Liver (tissue), 9 donors: ENCODE measurements around the gene DMTF1. TPM values are rescaled to one million over a fixed set of nuclear protein-coding genes. Genes with fewer than 3 reads are reported as not detected.

Experiments used
- DNase-seq: peaks from one replicate; pipeline ENCODE4 v3.0.0-alpha.2; 2017; ENCODE audit warnings: low spot score
- H3K27ac ChIP-seq, 2 donors: one replicate each; pipeline ENCODE4 v1.7.0; 2013; ENCODE audit warnings: inconsistent platforms in 2 of 2, low read length in 2 of 2, control low read depth in 1 of 2, low read depth in 1 of 2, mild to moderate bottlenecking in 1 of 2
- H3K27me3 ChIP-seq, 4 donors: one replicate each; pipeline versions ENCODE4 v1.6.1 to v1.7.0; 2013; ENCODE audit warnings: low read length in 3 of 4, inconsistent platforms in 1 of 4, mild to moderate bottlenecking in 1 of 4, moderate library complexity in 1 of 4; ENCODE audit not compliant: control insufficient read depth in 4 of 4, insufficient read depth in 4 of 4
- H3K36me3 ChIP-seq, 4 donors: one replicate each; pipeline versions ENCODE4 v1.6.1 to v1.7.0; 2013; ENCODE audit warnings: low read length in 3 of 4, mild to moderate bottlenecking in 3 of 4, low read depth in 1 of 4, moderate library complexity in 1 of 4; ENCODE audit not compliant: control insufficient read depth in 4 of 4, insufficient read depth in 3 of 4
- H3K4me1 ChIP-seq, 4 donors: one replicate each; pipeline versions ENCODE4 v1.6.1 to v1.7.0; 2013; ENCODE audit warnings: low read length in 3 of 4, mild to moderate bottlenecking in 3 of 4, moderate library complexity in 1 of 4; ENCODE audit not compliant: control insufficient read depth in 4 of 4, insufficient read depth in 4 of 4
- H3K4me3 ChIP-seq, 3 donors: one replicate each; pipeline versions ENCODE4 v1.6.1 to v1.7.0; 2013; ENCODE audit warnings: low read length in 3 of 3, control low read depth in 1 of 3, low read depth in 1 of 3, mild to moderate bottlenecking in 1 of 3
- H3K9ac ChIP-seq, 2 donors: one replicate each; pipeline ENCODE4 v1.7.0; 2013; ENCODE audit warnings: low read length in 2 of 2, mild to moderate bottlenecking in 2 of 2, moderate library complexity in 2 of 2, control low read depth in 1 of 2, low read depth in 1 of 2
- H3K9me3 ChIP-seq, 4 donors: one replicate each; pipeline versions ENCODE4 v1.6.1 to v1.7.0; 2013; ENCODE audit warnings: low read length in 3 of 4; ENCODE audit not compliant: control insufficient read depth in 4 of 4
- EGR1 ChIP-seq, 2 donors: IDR thresholded peaks; 2 replicates each; pipeline ENCODE4 v1.6.1; 2016 to 2018; ENCODE audit warnings: antibody characterized with exemption in 2 of 2, low read depth in 2 of 2
- FOXA1 ChIP-seq: IDR thresholded peaks from 2 replicates; pipeline ENCODE4 v1.6.1; 2016; ENCODE audit warnings: antibody characterized with exemption
- FOXA2 ChIP-seq: IDR thresholded peaks from 2 replicates; pipeline ENCODE4 v1.6.1; 2016; ENCODE audit warnings: antibody characterized with exemption
- GABPA ChIP-seq, 2 donors: IDR thresholded peaks in 1 of 2; conservative IDR thresholded peaks in 1 of 2; 2 replicates each; pipeline ENCODE4 v1.6.1; 2016; ENCODE audit warnings: antibody characterized with exemption in 2 of 2, mild to moderate bottlenecking in 1 of 2, moderate library complexity in 1 of 2
- HNF4A ChIP-seq, 2 donors: conservative IDR thresholded peaks; 2 replicates each; pipeline ENCODE4 v1.6.1; 2016; ENCODE audit warnings: antibody characterized with exemption in 2 of 2, mild to moderate bottlenecking in 2 of 2
- HNF4G ChIP-seq: IDR thresholded peaks from 2 replicates; pipeline ENCODE4 v1.6.1; 2016; ENCODE audit warnings: antibody characterized with exemption
- RXRA ChIP-seq, 2 donors: IDR thresholded peaks; 2 replicates each; pipeline ENCODE4 v1.6.1; 2017 to 2018; ENCODE audit warnings: antibody characterized with exemption in 2 of 2, mild to moderate bottlenecking in 1 of 2
- SP1 ChIP-seq: IDR thresholded peaks from 2 replicates; pipeline ENCODE4 v1.6.1; 2018; ENCODE audit warnings: antibody characterized with exemption, mild to moderate bottlenecking
- TAF1 ChIP-seq: conservative IDR thresholded peaks from 2 replicates; pipeline ENCODE4 v1.6.1; 2016; ENCODE audit warnings: antibody characterized with exemption, mild to moderate bottlenecking
- YY1 ChIP-seq: IDR thresholded peaks from 2 replicates; pipeline ENCODE4 v1.6.1; 2016; ENCODE audit warnings: antibody characterized with exemption, mild to moderate bottlenecking
- WGBS: extraction: QIAGEN DNeasy Blood & Tissue Kit; methylation state at CpG from one replicate; pipeline ENCODE4 v1.1.7; 2013; 5-methylcytosine and 5-hydroxymethylcytosine counted together
- polyA plus RNA-seq, 2 donors: library from polyadenylated mRNA; stranded (reverse) in 1 of 2; unstranded in 1 of 2; fragments of 200-250 nt in 1 of 2; fragments of >200 nt in 1 of 2; fragmentation: Nextera tagmentation in 1 of 2; extraction: Ambion mirVana in 1 of 2; gene quantifications; one replicate each; pipeline versions ENCODE4 v1.2.1 to v1.2.3, GENCODE V29; 2013 to 2015
- total RNA-seq, 2 donors: library from RNA; depleted of rRNA; stranded (reverse); fragments of >200 nt; gene quantifications; one replicate each; pipeline ENCODE4 v1.2.3, GENCODE V29; 2014
- TF ChIP-seq, protein P1 (sequence below): IDR thresholded peaks from 2 replicates; pipeline ENCODE4 v1.6.1; 2016; ENCODE audit warnings: antibody characterized with exemption
- TF ChIP-seq, protein P2 (sequence below): fragments of 150-350 bp; IDR thresholded peaks from 2 replicates; pipeline ENCODE4 v1.5.1; 2017; ENCODE audit warnings: improper control_type of control experiment, low read depth, low read length; ENCODE audit not compliant: missing input control
- TF ChIP-seq, protein P3 (sequence below): IDR thresholded peaks from 2 replicates; pipeline ENCODE4 v1.6.1; 2016; ENCODE audit warnings: antibody characterized with exemption
- donor health status: healthy.
- donor health status: healthy.
- donor health status: healthy.
- donor health status: healthy.
- donor health status: healthy.

DMTF1 gene
- total and polyA plus RNA-seq, 4 donors = 6.5 to 54.6 (median 26.0) TPM

DNA sequence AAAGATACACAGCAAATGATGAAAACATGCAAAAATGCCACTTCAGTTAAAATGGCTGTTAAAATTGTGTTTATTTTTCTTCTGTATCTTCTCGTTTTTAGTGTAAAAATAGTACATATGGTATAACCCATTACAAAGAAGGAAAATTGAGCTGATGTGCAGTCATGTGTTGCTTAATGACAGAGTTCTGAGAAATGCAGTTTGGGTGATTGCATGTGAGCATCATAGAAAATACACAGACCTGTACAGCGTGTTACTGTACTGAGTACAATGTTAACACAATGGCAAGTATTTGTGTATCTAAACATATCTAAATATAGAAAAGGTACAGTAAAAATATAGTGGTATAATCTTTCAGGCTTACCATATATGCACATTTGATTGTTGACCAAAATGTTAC is 7.3 kb downstream of the DMTF1 start:
- 87% methylated on average over 2 of the region's 2 CpGs for WGBS
- peaks cover 0 to 8% (median 2%) of the 10 kb centered on the region in 4 donors for H3K36me3 ChIP-seq
- peaks cover 1 to 16% (median 9%) of the 10 kb centered on the region in 4 donors for H3K4me1 ChIP-seq

DNA sequence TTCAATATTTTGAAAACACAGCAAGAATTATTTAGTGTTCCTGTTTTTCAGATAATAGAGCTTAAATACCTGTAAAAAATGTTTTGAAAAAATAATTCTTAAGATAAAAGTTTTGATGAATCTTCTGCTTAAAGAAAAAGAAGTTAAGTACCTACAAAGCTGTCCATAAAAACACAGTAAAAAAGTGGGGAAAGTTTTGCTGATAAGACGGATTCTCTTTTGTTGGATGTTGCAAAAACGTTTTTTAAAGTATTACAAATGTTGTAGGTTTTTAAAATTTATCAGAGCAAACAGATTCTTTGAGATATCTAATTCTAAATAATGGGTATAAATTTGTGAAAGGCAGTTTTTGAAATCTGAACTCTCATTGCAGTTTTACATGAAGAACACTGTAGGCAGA is 12.2 kb downstream of the DMTF1 start:
- H3K9me3 ChIP-seq = no peaks in the 10 kb centered on the region
- no peak overlapping the region for H3K4me3 ChIP-seq
- no peak for DNase-seq
- H3K4me1 ChIP-seq = no peaks in the 10 kb centered on the region
- no peak overlapping the region for H3K9ac ChIP-seq
- TF ChIP-seq RXRA (IDR thresholded peaks at IDR 0.05) (no peak), SP1 (no peak), HNF4A (conservative IDR thresholded peaks at IDR 0.05) (no peak), GABPA (IDR thresholded peaks at IDR 0.05 in 1 of 2, conservative IDR thresholded peaks at IDR 0.05 in 1 of 2) (no peak), FOXA1 (no peak), EGR1 (IDR thresholded peaks at IDR 0.05; ENCODE audit: low read depth in 2 of 2) (no peak)
- TF ChIP-seq, protein P1, sequence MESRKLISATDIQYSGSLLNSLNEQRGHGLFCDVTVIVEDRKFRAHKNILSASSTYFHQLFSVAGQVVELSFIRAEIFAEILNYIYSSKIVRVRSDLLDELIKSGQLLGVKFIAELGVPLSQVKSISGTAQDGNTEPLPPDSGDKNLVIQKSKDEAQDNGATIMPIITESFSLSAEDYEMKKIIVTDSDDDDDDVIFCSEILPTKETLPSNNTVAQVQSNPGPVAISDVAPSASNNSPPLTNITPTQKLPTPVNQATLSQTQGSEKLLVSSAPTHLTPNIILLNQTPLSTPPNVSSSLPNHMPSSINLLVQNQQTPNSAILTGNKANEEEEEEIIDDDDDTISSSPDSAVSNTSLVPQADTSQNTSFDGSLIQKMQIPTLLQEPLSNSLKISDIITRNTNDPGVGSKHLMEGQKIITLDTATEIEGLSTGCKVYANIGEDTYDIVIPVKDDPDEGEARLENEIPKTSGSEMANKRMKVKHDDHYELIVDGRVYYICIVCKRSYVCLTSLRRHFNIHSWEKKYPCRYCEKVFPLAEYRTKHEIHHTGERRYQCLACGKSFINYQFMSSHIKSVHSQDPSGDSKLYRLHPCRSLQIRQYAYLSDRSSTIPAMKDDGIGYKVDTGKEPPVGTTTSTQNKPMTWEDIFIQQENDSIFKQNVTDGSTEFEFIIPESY = no peak
- TF ChIP-seq, protein P2, sequence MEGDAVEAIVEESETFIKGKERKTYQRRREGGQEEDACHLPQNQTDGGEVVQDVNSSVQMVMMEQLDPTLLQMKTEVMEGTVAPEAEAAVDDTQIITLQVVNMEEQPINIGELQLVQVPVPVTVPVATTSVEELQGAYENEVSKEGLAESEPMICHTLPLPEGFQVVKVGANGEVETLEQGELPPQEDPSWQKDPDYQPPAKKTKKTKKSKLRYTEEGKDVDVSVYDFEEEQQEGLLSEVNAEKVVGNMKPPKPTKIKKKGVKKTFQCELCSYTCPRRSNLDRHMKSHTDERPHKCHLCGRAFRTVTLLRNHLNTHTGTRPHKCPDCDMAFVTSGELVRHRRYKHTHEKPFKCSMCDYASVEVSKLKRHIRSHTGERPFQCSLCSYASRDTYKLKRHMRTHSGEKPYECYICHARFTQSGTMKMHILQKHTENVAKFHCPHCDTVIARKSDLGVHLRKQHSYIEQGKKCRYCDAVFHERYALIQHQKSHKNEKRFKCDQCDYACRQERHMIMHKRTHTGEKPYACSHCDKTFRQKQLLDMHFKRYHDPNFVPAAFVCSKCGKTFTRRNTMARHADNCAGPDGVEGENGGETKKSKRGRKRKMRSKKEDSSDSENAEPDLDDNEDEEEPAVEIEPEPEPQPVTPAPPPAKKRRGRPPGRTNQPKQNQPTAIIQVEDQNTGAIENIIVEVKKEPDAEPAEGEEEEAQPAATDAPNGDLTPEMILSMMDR = no peak
- peaks cover 10 to 40% (median 34%) of the 10 kb centered on the region in 4 donors for H3K36me3 ChIP-seq
- no peak overlapping the region for H3K27ac ChIP-seq
- WGBS = 89% methylated on average over 2 of the region's 2 CpGs
- no peaks in the 10 kb centered on the region for H3K27me3 ChIP-seq

More for the DNA sequence above, 7.3 kb downstream of the DMTF1 start:
- TF ChIP-seq GABPA (IDR thresholded peaks at IDR 0.05 in 1 of 2, conservative IDR thresholded peaks at IDR 0.05 in 1 of 2) (no peak), HNF4G (no peak), EGR1 (IDR thresholded peaks at IDR 0.05; ENCODE audit: low read depth in 2 of 2) (no peak), YY1 (no peak), FOXA1 (no peak), TAF1 (no peak), HNF4A (conservative IDR thresholded peaks at IDR 0.05) (no peak), FOXA2 (no peak)
- TF ChIP-seq, protein P3, sequence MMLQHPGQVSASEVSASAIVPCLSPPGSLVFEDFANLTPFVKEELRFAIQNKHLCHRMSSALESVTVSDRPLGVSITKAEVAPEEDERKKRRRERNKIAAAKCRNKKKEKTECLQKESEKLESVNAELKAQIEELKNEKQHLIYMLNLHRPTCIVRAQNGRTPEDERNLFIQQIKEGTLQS = no peak
- TF ChIP-seq, protein P2 = no peak
- Histone ChIP-seq H3K27me3 (no peaks in the 10 kb centered on the region), H3K9ac (no peak overlapping the region), H3K27ac (no peak overlapping the region), H3K9me3 (no peaks in the 10 kb centered on the region), H3K4me3 (no peak overlapping the region)
- no peak for DNase-seq
